HEK293 (cell line): ENCODE data around the gene AJM1.

Source experiments
- EGR2 ChIP-seq: fragments of 450-650 bp; formaldehyde crosslinking; IDR thresholded peaks from 2 replicates; pipeline ENCODE4 v1.5.1; 2016; ENCODE audit warnings: low read depth, missing biosample characterization, missing genetic modification characterization
- GLIS1 ChIP-seq: fragments of 450-650 bp; formaldehyde crosslinking; IDR thresholded peaks from 2 replicates; pipeline ENCODE4 v1.5.1; 2016; ENCODE audit warnings: missing biosample characterization, missing genetic modification characterization
- OSR2 ChIP-seq: fragments of 450-650 bp; formaldehyde crosslinking; IDR thresholded peaks from 2 replicates; pipeline ENCODE4 v1.5.1; 2016; ENCODE audit warnings: missing biosample characterization, missing genetic modification characterization
- PATZ1 ChIP-seq: fragments of 450-650 bp; formaldehyde crosslinking; IDR thresholded peaks from 2 replicates; pipeline ENCODE4 v1.5.1; 2016; ENCODE audit warnings: missing biosample characterization, missing genetic modification characterization
- PRDM10 ChIP-seq: fragments of 450-650 bp; formaldehyde crosslinking; IDR thresholded peaks from 2 replicates; pipeline ENCODE4 v1.5.1; 2016; ENCODE audit warnings: missing biosample characterization, missing genetic modification characterization
- SP7 ChIP-seq: fragments of 450-650 bp; formaldehyde crosslinking; IDR thresholded peaks from 2 replicates; pipeline ENCODE4 v1.5.1; 2016; ENCODE audit warnings: missing biosample characterization, missing genetic modification characterization
- TCF7L2 ChIP-seq: IDR thresholded peaks from 2 replicates; pipeline ENCODE4 v1.6.1; 2011; ENCODE audit warnings: low read depth, mild to moderate bottlenecking, inconsistent platforms, low read length, moderate library complexity, borderline replicate concordance
- ZBTB11 ChIP-seq: fragments of 450-650 bp; formaldehyde crosslinking; conservative IDR thresholded peaks from 2 replicates; pipeline ENCODE4 v1.5.1; 2016; ENCODE audit warnings: low read depth, missing biosample characterization, missing genetic modification characterization
- ZNF146 ChIP-seq: fragments of 450-650 bp; formaldehyde crosslinking; IDR thresholded peaks from 2 replicates; pipeline ENCODE4 v1.5.1; 2016; ENCODE audit warnings: missing biosample characterization, missing genetic modification characterization
- ZNF202 ChIP-seq: fragments of 450-650 bp; formaldehyde crosslinking; IDR thresholded peaks from 2 replicates; pipeline ENCODE4 v1.5.1; 2016; ENCODE audit warnings: missing biosample characterization, missing genetic modification characterization, borderline replicate concordance
- ZNF324 ChIP-seq: fragments of 450-650 bp; formaldehyde crosslinking; IDR thresholded peaks from 2 replicates; pipeline ENCODE4 v1.5.1; 2016; ENCODE audit warnings: missing biosample characterization, missing genetic modification characterization
- ZNF473 ChIP-seq: fragments of 450-650 bp; formaldehyde crosslinking; IDR thresholded peaks from 2 replicates; pipeline ENCODE4 v1.5.1; 2017; ENCODE audit warnings: missing biosample characterization, missing genetic modification characterization
- ZNF529 ChIP-seq: fragments of 450-650 bp; formaldehyde crosslinking; IDR thresholded peaks from 2 replicates; pipeline ENCODE4 v1.5.1; 2017; ENCODE audit warnings: missing genetic modification characterization, missing biosample characterization; ENCODE audit not compliant: insufficient replicate concordance
- ZNF585B ChIP-seq: fragments of 450-650 bp; formaldehyde crosslinking; IDR thresholded peaks from 2 replicates; pipeline ENCODE4 v1.5.1; 2016; ENCODE audit warnings: missing biosample characterization, missing genetic modification characterization
- ZNF664 ChIP-seq: fragments of 450-650 bp; formaldehyde crosslinking; IDR thresholded peaks from 2 replicates; pipeline ENCODE4 v1.5.1; 2016; ENCODE audit warnings: missing biosample characterization, missing genetic modification characterization
- ZNF692 ChIP-seq: fragments of 450-650 bp; formaldehyde crosslinking; IDR thresholded peaks from 2 replicates; pipeline ENCODE4 v1.5.1; 2016; ENCODE audit warnings: missing biosample characterization, missing genetic modification characterization
- ZSCAN23 ChIP-seq: fragments of 450-650 bp; formaldehyde crosslinking; IDR thresholded peaks from 2 replicates; pipeline ENCODE4 v1.5.1; 2016; ENCODE audit warnings: missing biosample characterization, missing genetic modification characterization
- TF ChIP-seq, protein P1 (sequence below): fragments of 450-650 bp; formaldehyde crosslinking; IDR thresholded peaks from 2 replicates; pipeline ENCODE4 v1.5.1; 2016; ENCODE audit warnings: missing biosample characterization, missing genetic modification characterization
- TF ChIP-seq, protein P2 (sequence below): fragments of 450-650 bp; formaldehyde crosslinking; IDR thresholded peaks from 2 replicates; pipeline ENCODE4 v1.5.1; 2016; ENCODE audit warnings: missing biosample characterization, missing genetic modification characterization
- TF ChIP-seq, protein P3 (sequence below): fragments of 450-650 bp; formaldehyde crosslinking; IDR thresholded peaks from 2 replicates; pipeline ENCODE4 v1.5.1; 2016; ENCODE audit warnings: missing biosample characterization, missing genetic modification characterization

The AJM1 gene

DNA sequence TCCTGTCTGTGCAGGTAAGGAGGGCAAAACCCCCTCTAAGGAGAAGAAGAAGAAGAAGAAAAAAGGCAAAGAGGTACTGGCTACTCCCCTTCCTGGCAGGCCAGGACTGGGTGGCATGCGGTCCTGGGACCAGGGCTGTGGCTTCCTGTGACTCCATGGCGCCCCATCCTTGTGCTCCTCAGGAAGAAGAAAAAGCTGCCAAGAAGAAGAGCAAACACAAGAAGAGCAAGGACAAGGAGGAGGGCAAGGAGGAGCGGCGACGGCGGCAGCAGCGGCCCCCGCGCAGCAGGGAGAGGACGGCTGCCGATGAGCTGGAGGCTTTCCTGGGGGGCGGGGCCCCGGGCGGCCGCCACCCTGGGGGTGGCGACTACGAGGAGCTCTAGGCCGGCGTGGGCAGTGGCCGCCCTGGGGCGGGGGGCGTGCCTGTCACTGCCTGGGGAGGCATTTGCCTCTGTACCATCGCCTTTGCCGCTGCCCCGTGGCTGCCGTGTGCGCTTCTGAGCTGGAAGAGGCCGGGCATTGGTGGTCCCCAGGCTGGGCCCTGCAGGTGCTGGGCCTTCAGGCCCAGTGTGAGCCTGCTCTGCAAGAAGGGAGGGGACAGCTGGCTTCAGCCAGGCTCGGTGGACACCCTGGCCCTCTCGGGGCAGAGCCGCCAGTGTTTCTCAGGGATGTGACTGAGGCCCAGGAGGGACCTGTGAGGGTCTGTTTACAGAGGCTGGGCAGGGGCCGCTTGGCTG lies 2.0 kb upstream of the AJM1 start (continued):
- no peak for TF ChIP-seq ZNF202 (tag by site-specific recombination)
- TF ChIP-seq ZBTB11 (tag by site-specific recombination): no peak
- TF ChIP-seq SP7 (tag by site-specific recombination): no peak
- TF ChIP-seq, protein P1, sequence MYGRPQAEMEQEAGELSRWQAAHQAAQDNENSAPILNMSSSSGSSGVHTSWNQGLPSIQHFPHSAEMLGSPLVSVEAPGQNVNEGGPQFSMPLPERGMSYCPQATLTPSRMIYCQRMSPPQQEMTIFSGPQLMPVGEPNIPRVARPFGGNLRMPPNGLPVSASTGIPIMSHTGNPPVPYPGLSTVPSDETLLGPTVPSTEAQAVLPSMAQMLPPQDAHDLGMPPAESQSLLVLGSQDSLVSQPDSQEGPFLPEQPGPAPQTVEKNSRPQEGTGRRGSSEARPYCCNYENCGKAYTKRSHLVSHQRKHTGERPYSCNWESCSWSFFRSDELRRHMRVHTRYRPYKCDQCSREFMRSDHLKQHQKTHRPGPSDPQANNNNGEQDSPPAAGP: no peak
- no peak for TF ChIP-seq ZNF146 (tag by site-specific recombination)
- TF ChIP-seq ZNF529 (tag by site-specific recombination): no peak
- no peak for TF ChIP-seq ZNF324 (tag by site-specific recombination)
- TF ChIP-seq PATZ1 (tag by site-specific recombination): peak; percentile 38
- TF ChIP-seq ZNF692 (tag by site-specific recombination): 0 out of 2 replicates have a peak, but pooled peaks have one; percentile 9
- TF ChIP-seq OSR2 (tag by site-specific recombination): peak; percentile 9; the same call in 1 of the 2 replicates
- TF ChIP-seq GLIS1 (tag by site-specific recombination): peak; percentile 20; the same call in 1 of the 2 replicates
- TF ChIP-seq, protein P2, sequence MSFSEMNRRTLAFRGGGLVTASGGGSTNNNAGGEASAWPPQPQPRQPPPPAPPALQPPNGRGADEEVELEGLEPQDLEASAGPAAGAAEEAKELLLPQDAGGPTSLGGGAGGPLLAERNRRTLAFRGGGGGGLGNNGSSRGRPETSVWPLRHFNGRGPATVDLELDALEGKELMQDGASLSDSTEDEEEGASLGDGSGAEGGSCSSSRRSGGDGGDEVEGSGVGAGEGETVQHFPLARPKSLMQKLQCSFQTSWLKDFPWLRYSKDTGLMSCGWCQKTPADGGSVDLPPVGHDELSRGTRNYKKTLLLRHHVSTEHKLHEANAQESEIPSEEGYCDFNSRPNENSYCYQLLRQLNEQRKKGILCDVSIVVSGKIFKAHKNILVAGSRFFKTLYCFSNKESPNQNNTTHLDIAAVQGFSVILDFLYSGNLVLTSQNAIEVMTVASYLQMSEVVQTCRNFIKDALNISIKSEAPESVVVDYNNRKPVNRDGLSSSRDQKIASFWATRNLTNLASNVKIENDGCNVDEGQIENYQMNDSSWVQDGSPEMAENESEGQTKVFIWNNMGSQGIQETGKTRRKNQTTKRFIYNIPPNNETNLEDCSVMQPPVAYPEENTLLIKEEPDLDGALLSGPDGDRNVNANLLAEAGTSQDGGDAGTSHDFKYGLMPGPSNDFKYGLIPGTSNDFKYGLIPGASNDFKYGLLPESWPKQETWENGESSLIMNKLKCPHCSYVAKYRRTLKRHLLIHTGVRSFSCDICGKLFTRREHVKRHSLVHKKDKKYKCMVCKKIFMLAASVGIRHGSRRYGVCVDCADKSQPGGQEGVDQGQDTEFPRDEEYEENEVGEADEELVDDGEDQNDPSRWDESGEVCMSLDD (tag by site-specific recombination): no peak
- no peak for TF ChIP-seq ZNF473 (tag by site-specific recombination)
- TF ChIP-seq, protein P3, sequence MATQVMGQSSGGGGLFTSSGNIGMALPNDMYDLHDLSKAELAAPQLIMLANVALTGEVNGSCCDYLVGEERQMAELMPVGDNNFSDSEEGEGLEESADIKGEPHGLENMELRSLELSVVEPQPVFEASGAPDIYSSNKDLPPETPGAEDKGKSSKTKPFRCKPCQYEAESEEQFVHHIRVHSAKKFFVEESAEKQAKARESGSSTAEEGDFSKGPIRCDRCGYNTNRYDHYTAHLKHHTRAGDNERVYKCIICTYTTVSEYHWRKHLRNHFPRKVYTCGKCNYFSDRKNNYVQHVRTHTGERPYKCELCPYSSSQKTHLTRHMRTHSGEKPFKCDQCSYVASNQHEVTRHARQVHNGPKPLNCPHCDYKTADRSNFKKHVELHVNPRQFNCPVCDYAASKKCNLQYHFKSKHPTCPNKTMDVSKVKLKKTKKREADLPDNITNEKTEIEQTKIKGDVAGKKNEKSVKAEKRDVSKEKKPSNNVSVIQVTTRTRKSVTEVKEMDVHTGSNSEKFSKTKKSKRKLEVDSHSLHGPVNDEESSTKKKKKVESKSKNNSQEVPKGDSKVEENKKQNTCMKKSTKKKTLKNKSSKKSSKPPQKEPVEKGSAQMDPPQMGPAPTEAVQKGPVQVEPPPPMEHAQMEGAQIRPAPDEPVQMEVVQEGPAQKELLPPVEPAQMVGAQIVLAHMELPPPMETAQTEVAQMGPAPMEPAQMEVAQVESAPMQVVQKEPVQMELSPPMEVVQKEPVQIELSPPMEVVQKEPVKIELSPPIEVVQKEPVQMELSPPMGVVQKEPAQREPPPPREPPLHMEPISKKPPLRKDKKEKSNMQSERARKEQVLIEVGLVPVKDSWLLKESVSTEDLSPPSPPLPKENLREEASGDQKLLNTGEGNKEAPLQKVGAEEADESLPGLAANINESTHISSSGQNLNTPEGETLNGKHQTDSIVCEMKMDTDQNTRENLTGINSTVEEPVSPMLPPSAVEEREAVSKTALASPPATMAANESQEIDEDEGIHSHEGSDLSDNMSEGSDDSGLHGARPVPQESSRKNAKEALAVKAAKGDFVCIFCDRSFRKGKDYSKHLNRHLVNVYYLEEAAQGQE (tag by site-specific recombination): no peak
- no peak for TF ChIP-seq ZSCAN23 (tag by site-specific recombination)
- no peak for TF ChIP-seq TCF7L2
- TF ChIP-seq ZNF585B (tag by site-specific recombination): no peak
- no peak for TF ChIP-seq ZNF664
- TF ChIP-seq EGR2 (tag by site-specific recombination): peak; percentile 64
- no peak for TF ChIP-seq PRDM10
